Transverse colon (tissue), 3 donors: Measurements from ENCODE around the gene RACGAP1.

Source experiments
- CTCF ChIP-seq, 5 experiments: fragments of 200-600 bp in 3 of 5; fragments of 450-650 bp in 2 of 5; sonication (generic) in 3 of 5; IDR thresholded peaks; 1 replicate in 2 of 5; 2 replicates in 3 of 5; pipeline ENCODE4 v1.5.1; 2016 to 2017; ENCODE audit warnings: antibody characterized with exemption in 5 of 5, inconsistent platforms in 3 of 5, mild to moderate bottlenecking in 2 of 5, moderate library complexity in 1 of 5
- EP300 ChIP-seq: sonication (generic); formaldehyde crosslinking; IDR thresholded peaks from one replicate; pipeline ENCODE4 v1.6.1; 2017; ENCODE audit warnings: antibody characterized with exemption, low read depth
- POLR2A ChIP-seq: fragments of 450-650 bp; IDR thresholded peaks from one replicate; pipeline ENCODE4 v1.6.1; 2016; ENCODE audit warnings: antibody characterized with exemption, mild to moderate bottlenecking, moderate library complexity

- TF ChIP-seq POLR2A: no peak
- TF ChIP-seq CTCF (IDR thresholded peaks at IDR 0.05): no peak
- no peak for TF ChIP-seq EP300
Observed at GRCh38 chr12:50040657-50041056, 15.4 kb upstream of the RACGAP1 start.
